H1 (cell line): ENCODE measurements around the gene PLIN4. TPM values are rescaled to one million over a fixed set of nuclear protein-coding genes. Genes with fewer than 3 reads are reported as not detected.

Source experiments
- CTCF ChIA-PET: fragments of 300-600 bp; sonication (Branson Sonifier 250); formaldehyde crosslinking; loops from one replicate; lab custom pipeline; 2021; ENCODE audit not compliant: partially characterized antibody; lab: Charles Lee
- POLR2A ChIA-PET: fragments of 300-600 bp; sonication (Branson Sonifier 250); formaldehyde crosslinking; loops from one replicate; lab custom pipeline; 2021; ENCODE audit warnings: inconsistent platforms; ENCODE audit not compliant: partially characterized antibody; lab: Charles Lee
- DNase-seq, 2 experiments: peaks; one replicate each; pipeline versions ENCODE4 v3.0.0 to v3.0.0-alpha.2; 2010 to 2022; ENCODE audit warnings: low spot score in 2 of 2, low read depth in 1 of 2, mixed read lengths in 1 of 2
- FAIRE-seq: peaks from 2 replicates; lab custom pipeline; 2011; peaks lifted over from hg19 to GRCh38; lab: Jason Lieb, UNC
- H2AFZ ChIP-seq: 2 replicates; pipeline ENCODE4 v1.8.1; 2012; ENCODE audit warnings: low read length, inconsistent platforms
- H2AK5ac ChIP-seq: 2 replicates; pipeline ENCODE4 v1.6.1; 2013; ENCODE audit warnings: low read depth, low read length
- H2BK120ac ChIP-seq: replicated peaks from 2 replicates; pipeline ENCODE3; 2013; ENCODE audit warnings: low read depth, low read length, inconsistent platforms
- H2BK12ac ChIP-seq: 2 replicates; pipeline ENCODE4 v1.6.1; 2013; ENCODE audit warnings: low read depth, low read length
- H2BK15ac ChIP-seq: 2 replicates; pipeline ENCODE4 v1.6.1; 2013; ENCODE audit warnings: low read length
- H2BK20ac ChIP-seq: 2 replicates; pipeline ENCODE4 v1.6.1; 2013; ENCODE audit warnings: low read length
- H2BK5ac ChIP-seq: 2 replicates; pipeline ENCODE4 v1.6.1; 2013; ENCODE audit warnings: low read depth, low read length
- H3K14ac ChIP-seq: 2 replicates; pipeline ENCODE4 v1.6.1; 2013; ENCODE audit warnings: inconsistent platforms; ENCODE audit not compliant: insufficient read length
- H3K18ac ChIP-seq: 2 replicates; pipeline ENCODE4 v1.6.1; 2013; ENCODE audit warnings: low read length; ENCODE audit errors: extremely low read depth
- H3K23ac ChIP-seq: 2 replicates; pipeline ENCODE4 v1.6.1; 2013; ENCODE audit warnings: inconsistent platforms; ENCODE audit not compliant: insufficient read length
- H3K23me2 ChIP-seq: 2 replicates; pipeline ENCODE4 v1.6.1; 2013; ENCODE audit warnings: low read depth, low read length
- H3K27ac ChIP-seq: 2 replicates; pipeline ENCODE4 v1.6.1; 2011; ENCODE audit warnings: low read depth, low read length, inconsistent platforms
- H3K27me3 ChIP-seq, 4 experiments: replicated peaks in 1 of 4; 1 replicate in 1 of 4; 2 replicates in 3 of 4; pipeline versions ENCODE4 v1.6.1 to v1.8.1; 2011 to 2013; ENCODE audit warnings: low read length in 3 of 4, mild to moderate bottlenecking in 3 of 4, inconsistent platforms in 2 of 4, mixed read lengths in 2 of 4, moderate library complexity in 1 of 4; ENCODE audit not compliant: control insufficient read depth in 3 of 4, insufficient read depth in 3 of 4; ENCODE audit errors: extremely low read depth in 1 of 4
- H3K36me3 ChIP-seq, 4 experiments: 2 replicates each; pipeline versions ENCODE4 v1.6.1 to v1.8.1; 2011 to 2013; ENCODE audit warnings: mild to moderate bottlenecking in 4 of 4, low read length in 3 of 4, moderate library complexity in 2 of 4, control low read depth in 1 of 4, inconsistent platforms in 1 of 4; ENCODE audit not compliant: insufficient read depth in 4 of 4, control insufficient read depth in 2 of 4
- H3K4ac ChIP-seq: replicated peaks from 2 replicates; pipeline ENCODE3; 2013; ENCODE audit warnings: low read length, low read depth, mixed read lengths, inconsistent platforms; ENCODE audit not compliant: insufficient read length
- H3K4me1 ChIP-seq, 4 experiments: replicated peaks in 1 of 4; 1 replicate in 1 of 4; 2 replicates in 3 of 4; pipeline versions ENCODE4 v1.6.1 to v1.8.1; 2011 to 2013; ENCODE audit warnings: low read length in 3 of 4, inconsistent platforms in 2 of 4, mixed read lengths in 1 of 4; ENCODE audit not compliant: insufficient read depth in 4 of 4, control insufficient read depth in 3 of 4
- H3K4me2 ChIP-seq, 2 experiments: 2 replicates each; pipeline versions ENCODE4 v1.6.1 to v1.8.1; 2011 to 2013; ENCODE audit warnings: low read depth in 2 of 2, low read length in 2 of 2, control low read depth in 1 of 2, inconsistent platforms in 1 of 2, mild to moderate bottlenecking in 1 of 2; ENCODE audit not compliant: insufficient read depth in 1 of 2
- H3K4me3 ChIP-seq, 4 experiments: fragments of 200-600, 300-600 bp in 1 of 4; sonication (generic), shearing (Covaris generic), sonication (Bioruptor Twin) in 1 of 4; 2 replicates each; pipeline versions ENCODE4 v1.5.1 to v1.8.1; 2011 to 2016; ENCODE audit warnings: low read length in 4 of 4, low read depth in 3 of 4, control low read depth in 2 of 4, inconsistent platforms in 2 of 4, mild to moderate bottlenecking in 2 of 4, mixed read lengths in 1 of 4, moderate library complexity in 1 of 4; ENCODE audit not compliant: insufficient read depth in 2 of 4; ENCODE audit errors: extremely low read depth in 1 of 4
- H3K56ac ChIP-seq: replicated peaks from 2 replicates; pipeline ENCODE3; 2013; ENCODE audit warnings: low read depth, mild to moderate bottlenecking, mixed read lengths, low read length, inconsistent platforms; ENCODE audit not compliant: insufficient read length
- H3K79me1 ChIP-seq: 2 replicates; pipeline ENCODE4 v1.6.1; 2013; ENCODE audit warnings: low read depth, low read length, control low read depth
- H3K79me2 ChIP-seq, 2 experiments: 2 replicates each; pipeline versions ENCODE4 v1.6.1 to v1.8.1; 2012 to 2013; ENCODE audit warnings: low read length in 2 of 2, mild to moderate bottlenecking in 2 of 2, inconsistent platforms in 1 of 2; ENCODE audit not compliant: insufficient read depth in 2 of 2, control insufficient read depth in 1 of 2
- H3K9ac ChIP-seq, 4 experiments: replicated peaks in 1 of 4; 1 replicate in 1 of 4; 2 replicates in 3 of 4; pipeline versions ENCODE4 v1.6.1 to v1.8.1; 2011 to 2013; ENCODE audit warnings: low read depth in 3 of 4, low read length in 3 of 4, control low read depth in 2 of 4, mild to moderate bottlenecking in 2 of 4, moderate library complexity in 2 of 4, inconsistent platforms in 1 of 4; ENCODE audit errors: extremely low read depth in 1 of 4
- H3K9me3 ChIP-seq, 2 experiments: 2 replicates each; pipeline versions ENCODE4 v1.6.1 to v1.8.1; 2012 to 2013; ENCODE audit warnings: mild to moderate bottlenecking in 2 of 2, moderate library complexity in 2 of 2, control low read depth in 1 of 2, inconsistent platforms in 1 of 2, low read depth in 1 of 2, low read length in 1 of 2, mixed read lengths in 1 of 2; ENCODE audit not compliant: insufficient read depth in 2 of 2
- H4K20me1 ChIP-seq, 2 experiments: replicated peaks in 1 of 2; 2 replicates each; pipeline versions ENCODE3 to v1.8.1; 2011 to 2013; ENCODE audit warnings: inconsistent platforms in 2 of 2, low read length in 2 of 2, mild to moderate bottlenecking in 1 of 2; ENCODE audit not compliant: insufficient read depth in 2 of 2, control insufficient read depth in 1 of 2
- H4K5ac ChIP-seq: 2 replicates; pipeline ENCODE4 v1.6.1; 2013; ENCODE audit warnings: low read length, low read depth, mixed read lengths, inconsistent platforms; ENCODE audit not compliant: insufficient read length
- H4K8ac ChIP-seq: 2 replicates; pipeline ENCODE4 v1.8.0; 2013; ENCODE audit warnings: mild to moderate bottlenecking, moderate library complexity, low read length, inconsistent platforms; ENCODE audit not compliant: insufficient read depth; ENCODE audit errors: extremely low read depth
- H4K91ac ChIP-seq: replicated peaks from 2 replicates; pipeline ENCODE3; 2013; ENCODE audit warnings: low read length, mixed read lengths, inconsistent platforms; ENCODE audit not compliant: insufficient read length
- NANOG ChIP-seq: IDR thresholded peaks from 2 replicates; pipeline ENCODE4 v1.6.1; 2011; ENCODE audit warnings: low read length, low read depth, mild to moderate bottlenecking, inconsistent platforms; ENCODE audit not compliant: insufficient read depth, poor library complexity, severe bottlenecking
- WGBS, 2 experiments: shearing (Covaris generic) in 1 of 2; methylation state at CpG; one replicate each; pipeline versions ENCODE4 v1.1.6 to v1.1.7; 2013 to 2015; ENCODE audit warnings: low lambda C conversion rate in 2 of 2, mixed read lengths in 2 of 2, inconsistent platforms in 1 of 2, low coverage in 1 of 2, missing lambda C conversion rate in 1 of 2; ENCODE audit not compliant: insufficient replicate concordance in 2 of 2, insufficient coverage in 1 of 2, insufficient read length in 1 of 2; ENCODE audit errors: extremely low coverage in 1 of 2, missing lambda C conversion rate in 1 of 2; 5-methylcytosine and 5-hydroxymethylcytosine counted together
- polyA plus RNA-seq, 7 experiments: library from polyadenylated mRNA; depleted of rRNA in 3 of 7; stranded (reverse) in 5 of 7; unstranded in 2 of 7; fragments of >200 nt in 5 of 7; fragments of 200-250 nt in 2 of 7; gene quantifications; 1 replicate in 5 of 7; 2 replicates in 1 of 7; 4 replicates in 1 of 7; pipeline versions ENCODE4 v1.2.1 to v1.2.3, GENCODE V29; 2011 to 2013; ENCODE audit warnings: missing spikeins in 2 of 7, mixed read lengths in 2 of 7
- total RNA-seq: library from RNA; stranded (reverse); fragmentation: NEBNext Ultra II Directional; extraction: Animal tissue kit (Norgen Biotek cat#: 25700); gene quantifications from 2 replicates; pipeline ENCODE4 v1.2.1, GENCODE V29; 2021
- TF ChIP-seq, protein P1 (sequence below): IDR thresholded peaks from 2 replicates; pipeline ENCODE4 v1.6.1; 2012; ENCODE audit warnings: inconsistent platforms
- TF ChIP-seq, protein P2 (sequence below), 3 experiments: IDR thresholded peaks; 1 replicate in 2 of 3; 2 replicates in 1 of 3; pipeline versions ENCODE4 v1.5.1 to v1.6.1; 2011; ENCODE audit warnings: low read length in 3 of 3, mild to moderate bottlenecking in 3 of 3, inconsistent platforms in 2 of 3, low read depth in 1 of 3, moderate library complexity in 1 of 3; ENCODE audit not compliant: insufficient read depth in 1 of 3; ENCODE audit errors: control extremely low read depth in 1 of 3

Gene PLIN4
- total and polyA plus RNA-seq, 2 of the 8 experiments (the other 6 are each of a cell fraction or from before 2014, with no cell fraction given) = 0.35 to 0.45 TPM

DNA sequence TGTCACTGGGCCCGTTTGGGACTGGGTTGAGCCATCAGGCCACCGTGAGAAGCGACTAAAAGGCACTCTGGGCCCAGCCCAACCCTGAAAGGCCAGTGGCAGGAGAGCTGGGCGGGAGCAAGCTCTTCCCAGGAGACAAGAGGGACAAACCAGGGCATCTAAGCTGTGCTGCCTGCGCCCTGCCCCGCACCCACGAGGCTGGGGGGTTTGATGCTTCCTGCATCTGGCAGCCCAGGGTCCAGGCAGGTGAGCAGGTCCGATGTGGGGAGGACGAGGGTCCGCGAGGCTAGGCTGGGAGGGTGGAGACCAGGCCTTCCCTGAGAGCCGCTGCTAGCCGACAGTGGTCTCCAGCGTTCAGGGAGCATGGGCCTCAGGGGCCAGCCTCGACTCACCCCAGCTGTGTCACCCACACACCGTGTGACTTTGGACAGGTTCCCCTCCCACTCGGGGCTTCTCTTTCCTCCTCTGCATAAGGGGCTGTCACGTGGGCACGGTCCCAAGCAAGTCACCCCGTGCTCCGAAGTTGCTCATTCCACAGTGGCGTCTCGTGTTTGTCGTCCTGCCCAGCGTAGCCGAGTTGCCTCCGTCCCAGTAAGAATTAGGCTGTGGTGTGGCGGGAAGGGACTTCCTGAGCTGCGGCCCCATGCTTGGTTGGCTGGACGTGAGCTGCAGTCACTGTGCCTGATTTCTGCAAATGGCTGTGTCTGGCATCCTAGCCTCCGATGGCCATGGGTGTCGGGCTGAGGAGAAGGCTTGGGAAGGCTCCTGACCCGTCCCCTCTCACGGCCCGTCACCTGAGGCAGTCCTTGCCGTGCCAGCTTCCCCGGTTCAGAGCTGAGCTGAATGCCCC, 15.8 kb downstream of the PLIN4 start:
- DNase-seq = no peak
- Histone ChIP-seq H2BK12ac (no peak overlapping the region), H2BK5ac (no peak overlapping the region), H3K56ac (no peak overlapping the region), H3K9ac (no peak overlapping the region), H3K4ac (no peak overlapping the region), H3K14ac (no peak overlapping the region), H3K79me1 (no peaks in the 10 kb centered on the region), H2BK120ac (no peak overlapping the region), H3K23ac (no peak overlapping the region), H3K4me2 (no peak overlapping the region), H3K27me3 (peaks cover 0 to 3% (median 2%) of the 10 kb centered on the region in 4 experiments; a peak in 3 of 7 replicates), H3K23me2 (no peaks in the 10 kb centered on the region), H4K5ac (no peak overlapping the region), H2BK15ac (no peak overlapping the region), H2BK20ac (no peak overlapping the region), H3K36me3 (peaks cover 10 to 58% (median 21%) of the 10 kb centered on the region in 4 experiments), H3K27ac (no peak overlapping the region), H3K4me3 (no peak overlapping the region), H3K4me1 (no peaks in the 10 kb centered on the region), H4K20me1 (peaks cover 12 to 26% of the 10 kb centered on the region in 2 experiments), H4K91ac (no peak overlapping the region), H2AFZ (no peak overlapping the region), H2AK5ac (no peak overlapping the region), H4K8ac (no peak overlapping the region; the same call in 1 of the 2 replicates), H3K9me3 (no peaks in the 10 kb centered on the region), H3K18ac (no peak overlapping the region), H3K79me2 (no peaks in the 10 kb centered on the region)
- TF ChIP-seq, protein P1, sequence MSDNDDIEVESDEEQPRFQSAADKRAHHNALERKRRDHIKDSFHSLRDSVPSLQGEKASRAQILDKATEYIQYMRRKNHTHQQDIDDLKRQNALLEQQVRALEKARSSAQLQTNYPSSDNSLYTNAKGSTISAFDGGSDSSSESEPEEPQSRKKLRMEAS = no peak
- TF ChIP-seq, protein P2, sequence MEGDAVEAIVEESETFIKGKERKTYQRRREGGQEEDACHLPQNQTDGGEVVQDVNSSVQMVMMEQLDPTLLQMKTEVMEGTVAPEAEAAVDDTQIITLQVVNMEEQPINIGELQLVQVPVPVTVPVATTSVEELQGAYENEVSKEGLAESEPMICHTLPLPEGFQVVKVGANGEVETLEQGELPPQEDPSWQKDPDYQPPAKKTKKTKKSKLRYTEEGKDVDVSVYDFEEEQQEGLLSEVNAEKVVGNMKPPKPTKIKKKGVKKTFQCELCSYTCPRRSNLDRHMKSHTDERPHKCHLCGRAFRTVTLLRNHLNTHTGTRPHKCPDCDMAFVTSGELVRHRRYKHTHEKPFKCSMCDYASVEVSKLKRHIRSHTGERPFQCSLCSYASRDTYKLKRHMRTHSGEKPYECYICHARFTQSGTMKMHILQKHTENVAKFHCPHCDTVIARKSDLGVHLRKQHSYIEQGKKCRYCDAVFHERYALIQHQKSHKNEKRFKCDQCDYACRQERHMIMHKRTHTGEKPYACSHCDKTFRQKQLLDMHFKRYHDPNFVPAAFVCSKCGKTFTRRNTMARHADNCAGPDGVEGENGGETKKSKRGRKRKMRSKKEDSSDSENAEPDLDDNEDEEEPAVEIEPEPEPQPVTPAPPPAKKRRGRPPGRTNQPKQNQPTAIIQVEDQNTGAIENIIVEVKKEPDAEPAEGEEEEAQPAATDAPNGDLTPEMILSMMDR (IDR thresholded peaks at IDR 0.05; ENCODE audit: control extremely low read depth in 1 of 3, insufficient read depth in 1 of 3, low read depth in 1 of 3, low read length in 3 of 3) = no peak
- no peak for TF ChIP-seq NANOG
- ChIA-PET CTCF (interaction anchor here (0.8 to 2.3 kb wide), 3 partner anchors 21 to 25 kb away, joined by 3 to 9 read pairs (median 5); no protein-coding TSS in a partner anchor), POLR2A (interaction anchor here (0.6 to 3.5 kb wide), 6 partner anchors 8 to 37 kb away, joined by 3 to 19 read pairs (median 8); partner anchors contain the start of genes HDGFL2 and PLIN4)
- FAIRE-seq = no peak
- 90% methylated on average over 31 of the region's 37 CpGs; no CpG with 5 or more reads in 1 of the 2 experiments for WGBS, 2 experiments
